Activated CD8-positive, alpha-beta T cell treated with anti-CD3 and anti-CD28 coated beads for 36 hours (primary cell): Measurements from ENCODE around the gene UGGT1. TPM values are rescaled to one million over a fixed set of nuclear protein-coding genes. Genes with fewer than 3 reads are reported as not detected.
A peak's percentile ranks its signal among the peaks of the same experiment; 100 is the strongest.

ENCODE experiments used
- ATAC-seq: fragments of 200-7000 bp; cut with Tn5 transposase; one replicate; pipeline ENCODE4 v1.10.0; 2021; ENCODE audit warnings: mild to moderate bottlenecking, moderate library complexity
- CTCF ChIA-PET: fragments of 350-600 bp; sonication (Branson Sonifier 250); formaldehyde crosslinking; loops from one replicate; lab custom pipeline; 2021; ENCODE audit warnings: antibody characterized with exemption; lab: Charles Lee
- POLR2A ChIA-PET: fragments of 350-600 bp; sonication (Branson Sonifier 250); formaldehyde crosslinking; loops from one replicate; lab custom pipeline; 2021; ENCODE audit warnings: antibody characterized with exemption; lab: Charles Lee
- DNase-seq: peaks from one replicate; pipeline ENCODE4 v3.0.0-alpha.2; 2020
- H3K27ac Mint-ChIP-seq: one replicate; pipeline ENCODE4 v1.8.0; 2021; ENCODE audit warnings: mild to moderate bottlenecking, mixed read lengths
- H3K27me3 Mint-ChIP-seq: one replicate; pipeline ENCODE4 v1.8.0; 2021; ENCODE audit warnings: mixed read lengths
- H3K36me3 Mint-ChIP-seq: one replicate; pipeline ENCODE4 v1.8.0; 2021; ENCODE audit warnings: low read depth, mixed read lengths
- H3K4me1 Mint-ChIP-seq: one replicate; pipeline ENCODE4 v1.8.0; 2021; ENCODE audit warnings: low read depth, mixed read lengths
- H3K4me3 Mint-ChIP-seq: one replicate; pipeline ENCODE4 v1.8.0; 2021; ENCODE audit warnings: mild to moderate bottlenecking, moderate library complexity, mixed read lengths
- H3K9me3 Mint-ChIP-seq: one replicate; pipeline ENCODE4 v1.8.0; 2021; ENCODE audit warnings: mixed read lengths
- intact Hi-C: fragments of 100-400 bp; cut with micrococcal nuclease; formaldehyde crosslinking; loops from one replicate; pipeline ENCODE4 v1.10.0; 2022
- total RNA-seq, 2 experiments: library from RNA; stranded (reverse); gene quantifications; one replicate each; pipeline ENCODE4 v1.2.3, GENCODE V29; 2021
- TF ChIP-seq, protein P1 (sequence below): fragments of 200-600 bp; IDR thresholded peaks from one replicate; pipeline ENCODE4 v1.8.0; 2022; ENCODE audit warnings: antibody characterized with exemption, mild to moderate bottlenecking

UGGT1 gene, protein sequence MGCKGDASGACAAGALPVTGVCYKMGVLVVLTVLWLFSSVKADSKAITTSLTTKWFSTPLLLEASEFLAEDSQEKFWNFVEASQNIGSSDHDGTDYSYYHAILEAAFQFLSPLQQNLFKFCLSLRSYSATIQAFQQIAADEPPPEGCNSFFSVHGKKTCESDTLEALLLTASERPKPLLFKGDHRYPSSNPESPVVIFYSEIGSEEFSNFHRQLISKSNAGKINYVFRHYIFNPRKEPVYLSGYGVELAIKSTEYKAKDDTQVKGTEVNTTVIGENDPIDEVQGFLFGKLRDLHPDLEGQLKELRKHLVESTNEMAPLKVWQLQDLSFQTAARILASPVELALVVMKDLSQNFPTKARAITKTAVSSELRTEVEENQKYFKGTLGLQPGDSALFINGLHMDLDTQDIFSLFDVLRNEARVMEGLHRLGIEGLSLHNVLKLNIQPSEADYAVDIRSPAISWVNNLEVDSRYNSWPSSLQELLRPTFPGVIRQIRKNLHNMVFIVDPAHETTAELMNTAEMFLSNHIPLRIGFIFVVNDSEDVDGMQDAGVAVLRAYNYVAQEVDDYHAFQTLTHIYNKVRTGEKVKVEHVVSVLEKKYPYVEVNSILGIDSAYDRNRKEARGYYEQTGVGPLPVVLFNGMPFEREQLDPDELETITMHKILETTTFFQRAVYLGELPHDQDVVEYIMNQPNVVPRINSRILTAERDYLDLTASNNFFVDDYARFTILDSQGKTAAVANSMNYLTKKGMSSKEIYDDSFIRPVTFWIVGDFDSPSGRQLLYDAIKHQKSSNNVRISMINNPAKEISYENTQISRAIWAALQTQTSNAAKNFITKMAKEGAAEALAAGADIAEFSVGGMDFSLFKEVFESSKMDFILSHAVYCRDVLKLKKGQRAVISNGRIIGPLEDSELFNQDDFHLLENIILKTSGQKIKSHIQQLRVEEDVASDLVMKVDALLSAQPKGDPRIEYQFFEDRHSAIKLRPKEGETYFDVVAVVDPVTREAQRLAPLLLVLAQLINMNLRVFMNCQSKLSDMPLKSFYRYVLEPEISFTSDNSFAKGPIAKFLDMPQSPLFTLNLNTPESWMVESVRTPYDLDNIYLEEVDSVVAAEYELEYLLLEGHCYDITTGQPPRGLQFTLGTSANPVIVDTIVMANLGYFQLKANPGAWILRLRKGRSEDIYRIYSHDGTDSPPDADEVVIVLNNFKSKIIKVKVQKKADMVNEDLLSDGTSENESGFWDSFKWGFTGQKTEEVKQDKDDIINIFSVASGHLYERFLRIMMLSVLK (N-terminal part only)
- total RNA-seq = 10 to 100 TPM; 47.7 to 51.6 TPM

DNA sequence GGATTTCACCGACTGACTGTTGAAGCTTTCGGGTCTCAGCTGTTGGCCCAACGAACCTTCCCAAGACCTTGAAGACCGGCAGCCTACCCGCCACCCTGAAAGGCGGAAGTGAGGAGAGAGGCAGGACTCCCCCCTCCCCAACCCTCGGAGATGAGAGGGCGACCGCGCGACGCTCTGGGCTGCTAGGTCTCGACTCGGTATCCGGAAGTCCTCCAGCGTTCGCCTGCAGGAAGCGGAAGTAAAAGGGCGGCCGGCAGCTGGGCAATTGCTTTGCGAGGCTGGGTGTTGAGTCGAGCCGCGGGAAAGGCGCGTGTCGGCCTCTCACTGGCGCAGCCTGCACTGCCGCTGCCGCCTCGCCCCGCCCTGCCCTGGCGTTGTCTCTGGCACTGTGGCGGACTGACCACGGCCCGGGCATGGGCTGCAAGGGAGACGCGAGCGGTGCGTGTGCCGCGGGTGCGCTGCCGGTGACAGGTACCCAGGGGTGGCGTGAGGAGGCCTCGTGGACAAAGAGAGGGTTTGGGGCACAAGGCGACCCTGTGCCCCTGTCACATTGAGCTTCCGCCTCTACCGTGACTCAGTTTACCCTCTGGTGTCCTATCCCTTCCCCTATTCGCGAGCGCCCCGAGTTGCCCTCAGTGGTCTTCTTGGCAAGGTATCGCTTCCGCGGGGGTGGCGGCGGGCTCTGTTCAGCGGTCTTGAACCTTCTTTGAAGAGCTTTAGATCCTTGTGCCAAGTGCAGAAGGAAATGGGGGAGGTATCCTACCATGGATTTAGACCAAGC lies at the start of gene UGGT1:
Gene UGGT1, plus strand, starts transcription at position 256 of the 781 bp plus-strand sequence. Its CDS starts 158 bp downstream, at position 414.
- peaks cover 44% of the 10 kb centered on the region for H3K4me1 Mint-ChIP-seq
- peaks cover 11% of the 10 kb centered on the region for H3K36me3 Mint-ChIP-seq
- H3K27ac Mint-ChIP-seq = peak within 1 kb of the TSS; percentile 90
- peak; percentile 97 for DNase-seq
- intact Hi-C loops = loop anchor here (2.0 kb wide), 1 partner anchor 62 kb away; the partner anchor contains the start of gene SAP130
- H3K9me3 Mint-ChIP-seq = no peaks in the 10 kb centered on the region
- CTCF ChIA-PET = interaction anchor here (0.8 to 1.4 kb wide), 7 partner anchors 10 to 65 kb away, joined by 3 to 7 read pairs (median 3); no protein-coding TSS in a partner anchor
- peak; percentile 97 for ATAC-seq
- H3K27me3 Mint-ChIP-seq = no peaks in the 10 kb centered on the region
- peak within 1 kb of the TSS; percentile 94 for H3K4me3 Mint-ChIP-seq
- TF ChIP-seq, protein P1, sequence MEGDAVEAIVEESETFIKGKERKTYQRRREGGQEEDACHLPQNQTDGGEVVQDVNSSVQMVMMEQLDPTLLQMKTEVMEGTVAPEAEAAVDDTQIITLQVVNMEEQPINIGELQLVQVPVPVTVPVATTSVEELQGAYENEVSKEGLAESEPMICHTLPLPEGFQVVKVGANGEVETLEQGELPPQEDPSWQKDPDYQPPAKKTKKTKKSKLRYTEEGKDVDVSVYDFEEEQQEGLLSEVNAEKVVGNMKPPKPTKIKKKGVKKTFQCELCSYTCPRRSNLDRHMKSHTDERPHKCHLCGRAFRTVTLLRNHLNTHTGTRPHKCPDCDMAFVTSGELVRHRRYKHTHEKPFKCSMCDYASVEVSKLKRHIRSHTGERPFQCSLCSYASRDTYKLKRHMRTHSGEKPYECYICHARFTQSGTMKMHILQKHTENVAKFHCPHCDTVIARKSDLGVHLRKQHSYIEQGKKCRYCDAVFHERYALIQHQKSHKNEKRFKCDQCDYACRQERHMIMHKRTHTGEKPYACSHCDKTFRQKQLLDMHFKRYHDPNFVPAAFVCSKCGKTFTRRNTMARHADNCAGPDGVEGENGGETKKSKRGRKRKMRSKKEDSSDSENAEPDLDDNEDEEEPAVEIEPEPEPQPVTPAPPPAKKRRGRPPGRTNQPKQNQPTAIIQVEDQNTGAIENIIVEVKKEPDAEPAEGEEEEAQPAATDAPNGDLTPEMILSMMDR = no peak
- POLR2A ChIA-PET = interaction anchor here (0.7 to 2.3 kb wide), 18 partner anchors 8 to 229 kb away, joined by 3 to 29 read pairs (median 4); partner anchors contain the start of gene SAP130

- TF ChIP-seq, protein P1 = no peak
- ChIA-PET POLR2A (interaction anchor here (1.3 kb wide), 2 partner anchors 14 to 49 kb away, joined by 3 to 4 read pairs; partner anchors contain the start of genes SAP130 and UGGT1), CTCF (no interaction called here)
- Mint-ChIP-seq H3K4me1 (no peaks in the 10 kb centered on the region), H3K4me3 (no peak overlapping the region), H3K27ac (no peak overlapping the region), H3K36me3 (peaks cover 5% of the 10 kb centered on the region), H3K9me3 (peaks cover 32% of the 10 kb centered on the region), H3K27me3 (peaks cover 8% of the 10 kb centered on the region)
- intact Hi-C loops = no loop called here
- DNase-seq (no peak), ATAC-seq (no peak)
Measured at GRCh38 chr2:128041561-128041960, 49.4 kb upstream of the UGGT1 start.

GRCh38 chr2:128043041-128043440 lies 48.0 kb upstream of the UGGT1 start:
- DNase-seq (no peak), ATAC-seq (no peak)
- intact Hi-C loops = no loop called here
- H3K27ac Mint-ChIP-seq = no peak overlapping the region
- H3K27me3 Mint-ChIP-seq = peaks cover 11% of the 10 kb centered on the region
- H3K4me3 Mint-ChIP-seq = no peak overlapping the region
- H3K36me3 Mint-ChIP-seq = peaks cover 3% of the 10 kb centered on the region
- TF ChIP-seq, protein P1 = no peak
- H3K4me1 Mint-ChIP-seq = no peaks in the 10 kb centered on the region
- peaks cover 23% of the 10 kb centered on the region for H3K9me3 Mint-ChIP-seq
- ChIA-PET POLR2A (interaction anchor here (1.7 kb wide), 1 partner anchor 10 kb away, joined by 4 read pairs; no protein-coding TSS in a partner anchor), CTCF (no interaction called here)

DNA sequence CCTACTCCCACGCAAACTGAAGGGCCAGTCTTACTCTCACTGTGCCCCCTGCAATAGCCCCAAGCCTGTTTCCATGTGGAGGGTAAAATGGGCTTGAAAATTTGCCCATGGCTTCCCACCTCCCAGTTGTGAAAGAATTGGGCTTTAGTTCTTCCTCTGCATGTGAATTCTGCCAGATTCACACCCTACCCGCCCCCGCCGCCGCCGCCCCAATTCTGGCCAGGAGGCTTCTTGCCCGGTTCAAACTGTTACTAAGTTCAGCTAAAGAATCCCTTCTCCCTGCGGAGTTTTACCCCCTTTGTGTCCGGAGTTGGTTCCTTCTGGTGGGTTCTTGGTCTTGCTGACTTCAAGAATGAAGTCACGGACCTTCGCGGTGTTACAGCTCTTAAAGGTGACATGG lies 37.7 kb upstream of the UGGT1 start:
- DNase-seq (no peak), ATAC-seq (no peak)
- ChIA-PET POLR2A (interaction anchor here (1.4 kb wide), 1 partner anchor 11 kb away, joined by 4 read pairs; no protein-coding TSS in a partner anchor), CTCF (interaction anchor here (2.3 kb wide), 1 partner anchor 10 kb away, joined by 10 read pairs; no protein-coding TSS in a partner anchor)
- Mint-ChIP-seq H3K27ac (no peak overlapping the region), H3K27me3 (peaks cover 25% of the 10 kb centered on the region), H3K9me3 (peaks cover 12% of the 10 kb centered on the region), H3K4me3 (no peak overlapping the region), H3K36me3 (peaks cover 5% of the 10 kb centered on the region), H3K4me1 (no peaks in the 10 kb centered on the region)
- intact Hi-C loops = no loop called here
- TF ChIP-seq, protein P1 = no peak
